MM.1S (cell line): ENCODE measurements around the gene KRT40.

Experiments used
- DNase-seq: peaks from one replicate; pipeline ENCODE4 v3.0.0-alpha.2; 2015
- H2AFZ ChIP-seq: fragments of 300-600 bp; sonication (generic); 2 replicates; pipeline ENCODE4 v1.6.0; 2016; ENCODE audit warnings: antibody characterized with exemption, low read length
- H3F3A ChIP-seq: fragments of 300-600 bp; sonication (generic); 2 replicates; pipeline ENCODE4 v1.6.1; 2016; ENCODE audit warnings: mild to moderate bottlenecking, antibody characterized with exemption, low read length, moderate library complexity, mixed read lengths; ENCODE audit not compliant: insufficient read depth
- H3K27ac ChIP-seq: fragments of 300-600 bp; sonication (generic); 2 replicates; pipeline ENCODE4 v1.5.1; 2016; ENCODE audit warnings: mild to moderate bottlenecking, low read length
- H3K27me3 ChIP-seq: fragments of 300-600 bp; sonication (generic); replicated peaks from 2 replicates; pipeline ENCODE4 v1.6.0; 2016; ENCODE audit warnings: low read length; ENCODE audit not compliant: insufficient read depth
- H3K36me3 ChIP-seq: fragments of 300-600 bp; sonication (generic); replicated peaks from 2 replicates; pipeline ENCODE4 v1.6.1; 2016; ENCODE audit warnings: mild to moderate bottlenecking, low read length, mixed read lengths; ENCODE audit not compliant: insufficient read depth
- H3K4me1 ChIP-seq: fragments of 300-600 bp; sonication (generic); 2 replicates; pipeline ENCODE4 v1.6.1; 2016; ENCODE audit warnings: low read length, mixed read lengths
- H3K4me2 ChIP-seq: fragments of 300-600 bp; sonication (generic); 2 replicates; pipeline ENCODE4 v1.6.0; 2016; ENCODE audit warnings: low read depth, low read length
- H3K4me3 ChIP-seq: fragments of 300-600 bp; sonication (generic); 2 replicates; pipeline ENCODE4 v1.5.1; 2016; ENCODE audit warnings: low read length, mixed read lengths
- H3K79me2 ChIP-seq: fragments of 300-600 bp; sonication (generic); 2 replicates; pipeline ENCODE4 v1.6.1; 2016; ENCODE audit warnings: mixed run types, low read length, mixed read lengths
- H3K9ac ChIP-seq: fragments of 300-600 bp; sonication (generic); 2 replicates; pipeline ENCODE4 v1.6.1; 2016; ENCODE audit warnings: low read length, mixed read lengths
- H3K9me2 ChIP-seq: fragments of 300-600 bp; sonication (generic); replicated peaks from 2 replicates; pipeline ENCODE4 v1.6.1; 2016; ENCODE audit warnings: mild to moderate bottlenecking, low read length, mixed read lengths; ENCODE audit not compliant: insufficient read depth
- H3K9me3 ChIP-seq: fragments of 300-600 bp; sonication (generic); replicated peaks from 2 replicates; pipeline ENCODE4 v1.6.1; 2016; ENCODE audit warnings: mild to moderate bottlenecking, low read length, mixed read lengths; ENCODE audit not compliant: insufficient read depth
- H4K20me1 ChIP-seq: fragments of 300-600 bp; sonication (generic); 2 replicates; pipeline ENCODE4 v1.6.1; 2016; ENCODE audit warnings: mild to moderate bottlenecking, low read length, moderate library complexity, mixed read lengths; ENCODE audit not compliant: insufficient read depth
- EZH2 ChIP-seq: fragments of 300-600 bp; sonication (generic); optimal IDR thresholded peaks from 2 replicates; pipeline ENCODE3; 2017; ENCODE audit warnings: low read depth, mild to moderate bottlenecking, antibody characterized with exemption, low read length, mixed read lengths
- EZH2phosphoT487 ChIP-seq: fragments of 300-600 bp; sonication (generic); IDR thresholded peaks from 2 replicates; pipeline ENCODE4 v1.6.1; 2018; ENCODE audit warnings: antibody characterized with exemption, low read length
- TF ChIP-seq, protein P1 (sequence below): fragments of 300-600 bp; sonication (generic); IDR thresholded peaks from 2 replicates; pipeline ENCODE4 v1.5.1; 2016; ENCODE audit warnings: antibody characterized with exemption, low read length, mixed read lengths

KRT40 gene

DNA sequence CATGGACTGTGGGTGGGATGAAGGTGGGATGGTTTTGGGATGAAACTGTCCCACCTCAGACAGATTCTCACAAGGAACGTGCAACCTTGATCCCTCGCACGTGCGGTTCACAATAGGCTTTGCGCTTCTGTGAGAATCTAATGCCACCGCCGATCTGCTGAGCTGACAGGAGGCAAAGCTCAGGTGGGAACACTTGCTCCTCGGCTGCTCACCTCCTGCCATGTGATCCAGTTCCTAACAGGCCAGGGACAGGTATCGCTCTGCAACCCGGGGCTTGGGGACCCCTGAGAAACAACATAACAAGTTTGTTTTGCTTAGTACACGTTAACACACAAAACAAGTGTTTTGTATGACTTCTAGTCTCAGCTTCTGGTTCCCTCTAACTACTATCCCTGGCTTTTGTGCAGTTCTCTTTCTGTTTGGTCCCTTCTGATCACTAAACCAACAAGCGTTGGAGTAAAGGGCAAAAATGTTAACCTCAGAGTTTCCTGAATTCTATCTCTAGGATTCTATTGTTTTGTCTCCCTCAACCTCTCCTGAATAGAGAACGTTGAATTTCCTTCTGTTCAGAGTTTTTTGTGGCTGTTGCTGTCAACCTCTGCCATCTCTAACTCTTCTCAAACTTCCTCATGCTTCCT is 32.6 kb upstream of the KRT40 start:
- Histone ChIP-seq H4K20me1 (no peaks in the 10 kb centered on the region), H3K4me3 (no peak overlapping the region), H3K27ac (no peak overlapping the region), H3K36me3 (no peaks in the 10 kb centered on the region), H3K27me3 (no peaks in the 10 kb centered on the region), H3K4me2 (no peak overlapping the region), H3K9me2 (no peaks in the 10 kb centered on the region; the same call in 1 of the 2 replicates), H3K9me3 (no peaks in the 10 kb centered on the region), H3K9ac (no peak overlapping the region), H2AFZ (no peak overlapping the region), H3F3A (no peaks in the 10 kb centered on the region), H3K79me2 (no peaks in the 10 kb centered on the region), H3K4me1 (no peaks in the 10 kb centered on the region)
- TF ChIP-seq EZH2 (no peak), EZH2phosphoT487 (no peak)
- TF ChIP-seq, protein P1, sequence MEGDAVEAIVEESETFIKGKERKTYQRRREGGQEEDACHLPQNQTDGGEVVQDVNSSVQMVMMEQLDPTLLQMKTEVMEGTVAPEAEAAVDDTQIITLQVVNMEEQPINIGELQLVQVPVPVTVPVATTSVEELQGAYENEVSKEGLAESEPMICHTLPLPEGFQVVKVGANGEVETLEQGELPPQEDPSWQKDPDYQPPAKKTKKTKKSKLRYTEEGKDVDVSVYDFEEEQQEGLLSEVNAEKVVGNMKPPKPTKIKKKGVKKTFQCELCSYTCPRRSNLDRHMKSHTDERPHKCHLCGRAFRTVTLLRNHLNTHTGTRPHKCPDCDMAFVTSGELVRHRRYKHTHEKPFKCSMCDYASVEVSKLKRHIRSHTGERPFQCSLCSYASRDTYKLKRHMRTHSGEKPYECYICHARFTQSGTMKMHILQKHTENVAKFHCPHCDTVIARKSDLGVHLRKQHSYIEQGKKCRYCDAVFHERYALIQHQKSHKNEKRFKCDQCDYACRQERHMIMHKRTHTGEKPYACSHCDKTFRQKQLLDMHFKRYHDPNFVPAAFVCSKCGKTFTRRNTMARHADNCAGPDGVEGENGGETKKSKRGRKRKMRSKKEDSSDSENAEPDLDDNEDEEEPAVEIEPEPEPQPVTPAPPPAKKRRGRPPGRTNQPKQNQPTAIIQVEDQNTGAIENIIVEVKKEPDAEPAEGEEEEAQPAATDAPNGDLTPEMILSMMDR = no peak
- no peak for DNase-seq

DNA sequence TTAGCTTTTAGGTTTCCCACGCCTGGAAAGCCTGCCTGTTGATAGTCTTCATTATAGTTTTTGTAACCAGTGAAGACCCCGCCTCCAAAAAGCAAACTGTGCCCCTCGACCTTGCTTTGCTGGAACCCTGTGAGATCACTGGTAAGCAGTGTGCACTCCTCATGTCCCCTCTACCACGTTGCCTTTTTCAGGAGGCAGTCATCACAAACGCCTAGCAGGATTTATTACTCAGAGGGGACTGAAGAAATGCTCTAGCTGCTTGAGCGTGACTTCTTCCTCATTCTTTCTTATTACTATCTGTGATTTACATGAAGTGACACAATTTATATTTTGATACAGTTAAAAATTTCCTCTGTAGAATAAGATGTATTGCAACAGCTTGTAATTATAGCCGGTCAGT is 31.3 kb upstream of the KRT40 start:
- Histone ChIP-seq H3K9me2 (no peaks in the 10 kb centered on the region; the same call in 1 of the 2 replicates), H2AFZ (no peak overlapping the region), H3K27me3 (no peaks in the 10 kb centered on the region), H3K79me2 (no peaks in the 10 kb centered on the region), H4K20me1 (no peaks in the 10 kb centered on the region), H3K9ac (no peak overlapping the region), H3K27ac (no peak overlapping the region), H3K9me3 (no peaks in the 10 kb centered on the region), H3F3A (no peaks in the 10 kb centered on the region), H3K4me1 (no peaks in the 10 kb centered on the region), H3K36me3 (no peaks in the 10 kb centered on the region), H3K4me3 (no peak overlapping the region), H3K4me2 (no peak overlapping the region)
- TF ChIP-seq EZH2 = no peak
- TF ChIP-seq, protein P1 = no peak
- no peak for TF ChIP-seq EZH2phosphoT487
- DNase-seq = no peak

DNA sequence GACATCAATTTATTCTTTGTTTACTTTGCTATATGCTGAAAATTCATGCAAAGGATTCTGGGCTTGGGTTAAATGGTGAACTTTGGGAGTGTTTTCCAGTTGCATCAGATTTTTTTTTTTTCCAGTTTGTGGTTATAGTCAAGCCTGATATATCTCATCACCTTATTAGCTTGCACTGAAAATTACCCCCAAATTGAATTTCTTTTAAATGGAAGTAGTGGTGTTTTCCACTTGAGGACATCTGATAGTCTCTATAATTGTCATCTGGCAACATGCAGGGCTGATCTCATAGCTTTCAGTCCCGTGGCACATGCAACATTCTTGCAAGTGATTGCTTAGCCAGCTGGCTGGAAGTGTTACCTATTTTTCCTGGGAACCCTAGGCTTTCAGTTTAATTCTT is 29.5 kb upstream of the KRT40 start:
- Histone ChIP-seq H3K9me2 (no peaks in the 10 kb centered on the region; the same call in 1 of the 2 replicates), H3K9ac (no peak overlapping the region), H3K9me3 (no peaks in the 10 kb centered on the region), H3K4me3 (no peak overlapping the region), H3K36me3 (no peaks in the 10 kb centered on the region), H3F3A (no peaks in the 10 kb centered on the region), H3K4me1 (no peaks in the 10 kb centered on the region), H4K20me1 (no peaks in the 10 kb centered on the region), H2AFZ (no peak overlapping the region), H3K4me2 (no peak overlapping the region), H3K27me3 (no peaks in the 10 kb centered on the region), H3K79me2 (no peaks in the 10 kb centered on the region), H3K27ac (no peak overlapping the region)
- DNase-seq = no peak
- TF ChIP-seq EZH2 = no peak
- no peak for TF ChIP-seq EZH2phosphoT487
- TF ChIP-seq, protein P1 = no peak
